IPS DF 4.7 (cell line): ENCODE data around the gene AADACL2.
"Not testable (repeated sequence)": the region's sequence is repeated elsewhere in the genome, so short reads cannot be mapped to it uniquely, and the experiment has no call there.

Source experiments
- DNase-seq: peaks from one replicate; pipeline ENCODE4 v3.0.0-alpha.2; 2013; ENCODE audit warnings: low spot score; ENCODE audit errors: extremely low read depth

AADACL2 gene

GRCh38 chr3:151733613-151734012 lies at the start of gene AADACL2:
TSS of gene AADACL2 (plus strand) at chr3:151733927. CDS start at chr3:151734036, 109 bp downstream.
- DNase-seq = no peak

GRCh38 chr3:151684094-151684493 lies 49.6 kb upstream of the AADACL2 start:
- DNase-seq = no peak

GRCh38 chr3:151686257-151686656 lies 47.5 kb upstream of the AADACL2 start:
- no peak for DNase-seq

GRCh38 chr3:151687076-151687475 lies 46.7 kb upstream of the AADACL2 start:
- DNase-seq = no peak

GRCh38 chr3:151688571-151688970 lies 45.2 kb upstream of the AADACL2 start:
- no peak for DNase-seq

- no peak for DNase-seq
Observed at GRCh38 chr3:151690645-151691044, 43.1 kb upstream of the AADACL2 start.

- DNase-seq = no peak
Observed at GRCh38 chr3:151697496-151697895, 36.2 kb upstream of the AADACL2 start.

GRCh38 chr3:151707216-151707615 lies 26.5 kb upstream of the AADACL2 start:
- no peak for DNase-seq

GRCh38 chr3:151708868-151709267 lies 24.9 kb upstream of the AADACL2 start:
- DNase-seq = no peak

- no peak for DNase-seq
Observed at GRCh38 chr3:151709847-151710246, 23.9 kb upstream of the AADACL2 start.

GRCh38 chr3:151721294-151721693 lies 12.4 kb upstream of the AADACL2 start:
- no peak for DNase-seq

GRCh38 chr3:151722856-151723255 lies 10.9 kb upstream of the AADACL2 start:
- DNase-seq = no peak

- no peak for DNase-seq
Observed at GRCh38 chr3:151724576-151725562, 8.9 kb upstream of the AADACL2 start.

GRCh38 chr3:151726016-151726415 lies 7.7 kb upstream of the AADACL2 start:
- DNase-seq = no peak

- DNase-seq = no peak
Observed at GRCh38 chr3:151732861-151733260, 866 bp upstream of the AADACL2 start.

- no peak for DNase-seq
Observed at GRCh38 chr3:151740581-151740980, 6.9 kb downstream of the AADACL2 start.

- DNase-seq = no peak
Observed at GRCh38 chr3:151743855-151744254, 10.1 kb downstream of the AADACL2 start.

GRCh38 chr3:151750181-151750580 lies 16.5 kb downstream of the AADACL2 start:
- DNase-seq = no peak

- no peak for DNase-seq
Observed at GRCh38 chr3:151750678-151751077, 17.0 kb downstream of the AADACL2 start.

- DNase-seq = no peak
Observed at GRCh38 chr3:151751161-151751560, 17.4 kb downstream of the AADACL2 start.

- no peak for DNase-seq
Observed at GRCh38 chr3:151753846-151754245, 20.1 kb downstream of the AADACL2 start.

- no peak for DNase-seq
Observed at GRCh38 chr3:151761581-151761980, 27.9 kb downstream of the AADACL2 start.

GRCh38 chr3:151764699-151765098 lies 31.0 kb downstream of the AADACL2 start:
- DNase-seq = not testable (repeated sequence)
